ENCODE measurements around the gene KMT5B. TPM values are rescaled to one million over a fixed set of nuclear protein-coding genes. Genes with fewer than 3 reads are reported as not detected.

The KMT5B gene
- total and polyA plus RNA-seq, 2 of the 4 experiments (the other 2 are of a cell fraction) = 11.2 to 13.4 TPM

DNA sequence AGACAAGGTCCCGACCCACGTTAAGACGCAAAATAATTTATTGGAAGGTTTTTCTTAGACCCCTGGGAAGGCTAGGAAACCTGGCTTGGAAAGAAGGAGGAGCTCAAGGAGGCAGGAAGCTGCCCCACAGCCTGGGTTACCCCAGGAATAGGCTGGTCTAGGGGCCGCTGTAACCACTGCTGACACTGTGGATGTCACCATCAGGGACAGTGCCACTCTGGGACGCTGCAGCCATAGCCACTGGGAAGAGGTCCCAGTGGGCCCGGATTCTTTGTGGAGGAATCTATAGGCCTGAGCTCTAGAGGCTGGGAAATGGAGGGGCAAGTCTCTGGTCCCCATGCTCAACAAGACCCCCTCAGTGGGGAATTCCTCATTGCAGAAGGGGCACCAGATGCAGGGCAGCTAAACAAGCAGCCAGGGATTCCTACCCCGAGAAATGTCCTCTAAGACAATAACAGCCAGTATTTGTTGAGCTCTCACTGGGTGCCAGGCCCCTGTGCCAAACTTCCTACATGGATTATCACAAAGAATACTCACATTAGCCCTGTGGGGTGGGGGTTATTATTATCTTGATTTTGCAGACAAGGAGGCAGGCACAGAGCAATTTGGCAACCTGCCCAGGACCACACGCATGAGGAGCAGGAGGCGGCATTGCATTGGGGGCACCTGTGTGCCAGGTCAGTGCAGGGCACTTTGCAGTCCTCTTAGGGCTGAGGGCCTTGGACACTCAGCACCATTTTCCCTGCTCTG, 72.4 kb downstream of the KMT5B start:
- DNase-seq = no peak
- no peak for ATAC-seq (ENCODE audit: low read depth)
- TF ChIP-seq NFE2L2 (IDR thresholded peaks at IDR 0.05; ENCODE audit: low read depth, low read length) = no peak
- TF ChIP-seq MAFK (IDR thresholded peaks at IDR 0.05; ENCODE audit: low read depth, low read length) = no peak
- TF ChIP-seq, protein P1, sequence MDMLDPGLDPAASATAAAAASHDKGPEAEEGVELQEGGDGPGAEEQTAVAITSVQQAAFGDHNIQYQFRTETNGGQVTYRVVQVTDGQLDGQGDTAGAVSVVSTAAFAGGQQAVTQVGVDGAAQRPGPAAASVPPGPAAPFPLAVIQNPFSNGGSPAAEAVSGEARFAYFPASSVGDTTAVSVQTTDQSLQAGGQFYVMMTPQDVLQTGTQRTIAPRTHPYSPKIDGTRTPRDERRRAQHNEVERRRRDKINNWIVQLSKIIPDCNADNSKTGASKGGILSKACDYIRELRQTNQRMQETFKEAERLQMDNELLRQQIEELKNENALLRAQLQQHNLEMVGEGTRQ (IDR thresholded peaks at IDR 0.05; ENCODE audit: low read depth, low read length) = no peak
- TF ChIP-seq RAD21 (IDR thresholded peaks at IDR 0.05; ENCODE audit: low read length) = no peak
- no peak for TF ChIP-seq RFX5 (IDR thresholded peaks at IDR 0.05; ENCODE audit: low read depth, low read length)
- no peak for TF ChIP-seq FOS (IDR thresholded peaks at IDR 0.05; ENCODE audit: low read depth, low read length)
- TF ChIP-seq CEBPB (IDR thresholded peaks at IDR 0.05; ENCODE audit: low read depth, low read length) = no peak
- TF ChIP-seq, protein P2, sequence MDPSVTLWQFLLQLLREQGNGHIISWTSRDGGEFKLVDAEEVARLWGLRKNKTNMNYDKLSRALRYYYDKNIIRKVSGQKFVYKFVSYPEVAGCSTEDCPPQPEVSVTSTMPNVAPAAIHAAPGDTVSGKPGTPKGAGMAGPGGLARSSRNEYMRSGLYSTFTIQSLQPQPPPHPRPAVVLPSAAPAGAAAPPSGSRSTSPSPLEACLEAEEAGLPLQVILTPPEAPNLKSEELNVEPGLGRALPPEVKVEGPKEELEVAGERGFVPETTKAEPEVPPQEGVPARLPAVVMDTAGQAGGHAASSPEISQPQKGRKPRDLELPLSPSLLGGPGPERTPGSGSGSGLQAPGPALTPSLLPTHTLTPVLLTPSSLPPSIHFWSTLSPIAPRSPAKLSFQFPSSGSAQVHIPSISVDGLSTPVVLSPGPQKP (IDR thresholded peaks at IDR 0.05; ENCODE audit: borderline replicate concordance, low read depth, low read length) = no peak
- no peak for TF ChIP-seq POLR2A (IDR thresholded peaks at IDR 0.05; ENCODE audit: low read depth, low read length)
- Histone ChIP-seq H3K9me3 (ENCODE audit: control insufficient read depth, insufficient read depth, low read length) (no peaks in the 10 kb centered on the region), H3K14ac (replicated peaks; ENCODE audit: low read depth, low read length) (no peak overlapping the region), H3K27ac (ENCODE audit: insufficient read depth, low read length) (no peak overlapping the region), H3K79me1 (ENCODE audit: low read depth in 1 of 2, low read length in 2 of 2) (no peaks in the 10 kb centered on the region), H3K4ac (ENCODE audit: low read depth, low read length) (no peak overlapping the region), H2BK15ac (ENCODE audit: low read depth, low read length) (no peak overlapping the region), H4K20me1 (ENCODE audit: insufficient read depth, low read length) (no peaks in the 10 kb centered on the region), H3K4me2 (ENCODE audit: low read depth, low read length) (no peak overlapping the region), H3K56ac (ENCODE audit: extremely low read depth, insufficient read depth, low read length) (no peak overlapping the region), H4K5ac (ENCODE audit: low read depth, low read length) (no peak overlapping the region), H4K91ac (ENCODE audit: insufficient read depth, low read depth, low read length) (no peak overlapping the region), H3K4me3 (ENCODE audit: insufficient read depth, low read depth, low read length) (no peak overlapping the region), H2BK5ac (ENCODE audit: low read depth, low read length, poor library complexity, severe bottlenecking) (no peak overlapping the region), H3K36me3 (ENCODE audit: control insufficient read depth, insufficient read depth, low read length) (no peaks in the 10 kb centered on the region), H2BK20ac (ENCODE audit: low read depth, low read length) (no peak overlapping the region), H3K18ac (ENCODE audit: low read depth, low read length) (no peak overlapping the region), H3K9ac (ENCODE audit: low read depth, low read length) (no peak overlapping the region), H3K4me1 (ENCODE audit: control insufficient read depth, insufficient read depth, low read length) (no peaks in the 10 kb centered on the region), H3K9me1 (ENCODE audit: insufficient read depth, low read length) (no peaks in the 10 kb centered on the region), H3K27me3 (ENCODE audit: control insufficient read depth, insufficient read depth, low read length) (peaks cover 6% of the 10 kb centered on the region; the same call in 1 of the 2 replicates), H2BK120ac (ENCODE audit: low read depth, low read length) (no peak overlapping the region), H2AFZ (replicated peaks; ENCODE audit: low read length, poor library complexity) (no peak overlapping the region), H2AK9ac (replicated peaks; ENCODE audit: low read depth, low read length, poor library complexity) (no peak overlapping the region), H2AK5ac (ENCODE audit: low read depth, low read length) (no peak overlapping the region), H3K23ac (ENCODE audit: low read depth, low read length) (no peak overlapping the region), H4K8ac (ENCODE audit: low read depth in 2 of 2, low read length in 2 of 2) (no peak overlapping the region)
- intact Hi-C loops (cut with micrococcal nuclease) (no loop called here), dilution Hi-C loops (cut with HindIII; ENCODE audit: low sequenced_read_pairs, unreplicated experiment) (no loop called here), in situ Hi-C loops (cut with MboI; ENCODE audit: low sequenced_read_pairs) (no loop called here)
- ChIA-PET POLR2A (ENCODE audit: unreplicated experiment) (no interaction called here), CTCF (no interaction called here)
- BruUV-seq (replicated peaks) = no TSS peak
- WGBS, 2 experiments (ENCODE audit: extremely low coverage in 2 of 2, insufficient read length in 1 of 2) = 64% methylated on average over 2 of the region's 9 CpGs; no CpG with 5 or more reads in 1 of the 2 experiments

All from IMR-90 (cell line).